ENCODE measurements around the gene FOXP1. TPM values are rescaled to one million over a fixed set of nuclear protein-coding genes. Genes with fewer than 3 reads are reported as not detected.

Gene FOXP1
- total RNA-seq, 1 experiment from 2014 or later: 5.4 TPM

DNA sequence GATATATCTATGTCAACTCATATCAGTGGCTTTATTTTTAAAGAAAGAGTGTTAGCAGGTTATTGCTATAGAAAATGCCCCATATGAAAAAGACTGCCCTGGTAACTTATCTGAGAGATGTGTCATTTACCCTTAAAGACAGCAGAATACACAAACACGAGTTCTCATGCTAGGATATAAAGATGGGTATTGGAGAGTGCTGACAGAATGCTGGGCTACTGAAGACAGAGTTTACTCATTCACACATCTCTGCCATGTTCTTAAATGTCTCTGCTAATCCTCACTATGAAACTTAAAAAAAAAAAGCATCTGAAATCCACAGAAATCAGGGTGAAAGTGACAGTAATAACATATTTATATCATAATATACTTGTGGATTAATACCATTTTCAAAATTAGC lies 126.7 kb downstream of the FOXP1 start:
- DNase-seq (ENCODE audit: extremely low read depth, low read depth): no peak

DNA sequence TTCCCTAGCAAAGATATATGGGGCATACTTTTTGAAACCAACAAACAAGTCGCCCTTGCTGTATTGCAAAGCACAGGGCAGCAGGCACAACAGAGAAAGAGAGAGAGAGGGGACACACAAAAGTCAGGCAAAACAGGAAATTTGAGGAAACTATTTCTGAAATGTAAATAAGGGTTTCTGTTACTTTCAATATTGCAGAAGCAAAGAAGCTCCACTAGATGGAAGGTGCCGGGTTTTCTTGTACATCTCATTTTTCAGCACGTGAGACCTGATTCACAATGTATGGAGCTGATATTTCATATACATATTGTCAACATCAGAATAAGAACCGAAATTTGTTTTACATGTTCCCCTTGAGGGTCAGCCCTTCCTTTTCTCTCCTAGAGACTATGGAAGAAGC lies 127.4 kb downstream of the FOXP1 start:
- no peak for DNase-seq (ENCODE audit: extremely low read depth, low read depth)

DNA sequence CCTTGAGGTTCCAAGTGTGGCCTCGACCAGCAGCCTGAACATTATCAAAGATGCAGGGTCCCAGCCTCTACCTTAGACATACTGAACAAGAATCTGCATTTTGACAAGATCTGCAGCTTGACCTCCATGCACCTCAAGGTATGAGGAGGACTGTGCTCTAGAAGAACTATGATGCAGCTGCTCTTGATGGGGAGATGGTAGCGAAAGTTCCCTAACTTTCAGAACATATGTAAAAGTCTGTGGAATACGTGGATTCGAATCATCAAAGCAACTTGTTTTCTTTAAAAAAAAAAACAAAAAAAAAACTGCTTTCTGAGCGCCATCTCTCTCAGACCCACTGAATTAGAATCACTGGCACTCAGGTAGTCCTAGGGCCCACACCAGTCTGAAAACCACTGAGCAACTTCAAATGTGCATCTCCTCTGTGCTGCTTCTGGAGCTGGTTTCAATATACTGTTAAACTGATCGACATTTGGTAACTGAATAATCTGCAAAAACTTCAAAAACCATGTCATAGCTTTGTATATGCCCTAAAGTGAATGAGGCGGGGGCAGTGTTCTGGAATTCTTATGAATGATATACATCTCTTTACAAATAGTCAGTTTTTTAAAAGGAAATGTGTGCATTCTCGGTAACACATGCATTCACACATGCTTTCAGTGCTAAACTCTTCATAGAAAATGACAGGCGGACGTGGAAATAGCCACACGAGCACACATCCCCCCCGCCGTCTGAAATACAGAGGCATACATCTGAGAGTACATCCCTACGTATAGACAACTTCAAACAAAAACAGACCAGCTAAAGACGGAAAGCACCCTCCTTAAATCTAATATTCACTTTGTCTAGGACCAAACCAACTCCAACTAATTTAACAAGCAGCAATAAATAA lies 128.8 kb downstream of the FOXP1 start:
- no peak for DNase-seq (ENCODE audit: extremely low read depth, low read depth)

DNA sequence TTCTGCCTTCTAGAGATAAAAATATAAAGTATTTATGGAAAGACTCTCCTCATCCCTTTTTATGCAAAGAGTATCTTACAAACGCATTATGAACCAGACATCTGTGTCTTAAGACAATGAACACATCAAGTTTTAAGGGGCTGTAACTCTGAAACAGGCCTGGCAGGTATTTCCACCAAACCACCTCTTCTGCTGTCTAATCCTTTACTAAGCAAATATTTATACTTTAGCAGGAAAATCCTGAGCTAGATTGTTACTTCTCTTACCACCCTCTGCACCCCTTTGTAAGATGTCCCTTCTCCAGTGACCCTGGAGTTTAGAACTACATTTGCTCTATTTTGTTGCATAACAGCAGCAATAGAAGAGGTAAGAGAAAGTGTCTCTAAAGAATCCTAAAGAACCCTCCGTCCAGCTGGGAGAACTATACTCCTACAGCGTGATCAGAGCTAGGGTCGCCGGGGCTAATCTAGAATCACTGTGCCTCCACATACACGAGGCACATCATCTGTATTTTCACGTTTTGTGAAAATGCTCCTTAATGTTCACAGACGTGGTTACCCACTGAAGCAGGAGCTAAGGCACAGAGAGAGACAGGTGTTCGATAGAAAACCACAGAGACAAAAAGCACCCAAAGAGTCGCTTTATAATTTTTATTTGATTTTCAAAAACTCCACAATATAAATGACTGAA lies 129.6 kb downstream of the FOXP1 start:
- DNase-seq (ENCODE audit: extremely low read depth, low read depth): no peak

DNA sequence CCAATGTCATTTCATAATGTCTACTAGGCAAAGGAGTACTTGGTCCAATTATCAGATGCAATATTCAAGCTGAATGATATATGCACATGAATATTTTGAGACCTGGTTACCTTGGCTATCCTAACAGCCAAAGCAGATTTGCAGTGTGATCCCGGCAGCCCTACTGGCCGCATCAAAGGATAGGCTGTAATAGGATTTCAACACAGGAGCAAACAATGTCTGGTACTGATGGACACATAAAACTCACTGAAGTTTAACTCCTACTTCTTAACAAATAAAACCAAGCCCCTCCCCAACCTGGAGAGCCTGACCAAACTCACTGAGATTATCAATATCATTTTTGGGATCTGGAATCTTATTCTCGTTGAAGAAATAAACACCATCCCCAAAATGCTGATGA lies 130.2 kb downstream of the FOXP1 start:
- no peak for DNase-seq (ENCODE audit: extremely low read depth, low read depth)

DNA sequence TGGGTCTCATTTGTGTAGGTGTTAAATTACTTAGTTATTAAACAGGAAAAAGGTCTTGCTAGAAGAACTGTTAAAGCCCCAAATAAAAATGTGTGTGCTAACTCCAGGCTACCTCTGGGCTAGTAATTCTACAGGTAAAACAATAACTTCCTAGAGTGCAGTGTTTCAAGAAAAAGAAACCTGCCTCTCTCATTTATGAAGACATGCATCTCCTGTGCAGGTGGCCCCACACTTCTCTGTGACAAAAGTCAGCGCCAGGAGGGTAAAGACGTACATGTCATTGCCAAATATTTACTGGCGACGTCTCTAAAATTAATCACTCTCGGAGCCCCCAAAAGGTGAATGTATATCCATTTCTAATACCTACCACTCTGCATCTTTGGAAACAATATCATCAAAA lies 131.7 kb downstream of the FOXP1 start:
- no peak for DNase-seq (ENCODE audit: extremely low read depth, low read depth)

DNA sequence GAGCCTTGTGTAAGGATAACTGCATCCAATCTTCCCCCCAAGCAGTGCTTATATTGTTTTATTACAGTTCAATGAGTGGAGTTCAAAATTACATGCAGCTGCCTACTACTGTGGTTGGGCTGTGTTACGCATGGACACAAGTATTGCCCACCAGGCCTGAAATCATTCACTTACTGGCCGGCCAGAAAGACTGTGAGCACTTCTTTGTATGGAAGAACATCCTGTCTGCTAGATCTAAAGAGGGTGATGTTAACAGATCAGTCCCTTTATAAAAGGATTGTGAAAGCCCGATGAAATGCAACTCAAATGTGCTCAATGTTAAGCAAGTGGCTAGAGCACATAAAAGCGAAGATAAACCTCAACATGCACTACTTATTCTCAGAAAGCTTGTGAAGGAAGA lies 132.5 kb downstream of the FOXP1 start:
- no peak for DNase-seq (ENCODE audit: extremely low read depth, low read depth)

DNA sequence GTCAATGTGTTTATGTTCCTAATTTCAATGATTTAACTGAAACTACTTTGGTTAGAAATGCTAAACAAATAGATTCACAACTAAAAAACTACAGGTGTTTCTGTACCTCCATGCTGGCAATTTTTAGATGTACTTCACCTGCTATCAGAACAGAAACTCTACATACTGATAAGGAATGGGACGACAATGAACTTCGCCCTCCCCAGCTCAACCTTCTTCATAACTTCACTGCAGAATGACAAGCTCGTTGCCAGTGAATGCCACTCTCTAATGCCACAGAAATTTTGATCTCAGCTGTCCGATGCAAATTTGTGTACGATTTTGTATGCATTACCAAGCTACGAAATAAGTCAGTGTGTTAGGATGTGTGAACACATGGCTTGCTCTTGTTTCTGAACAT lies 133.4 kb downstream of the FOXP1 start:
- DNase-seq (ENCODE audit: extremely low read depth, low read depth): no peak

DNA sequence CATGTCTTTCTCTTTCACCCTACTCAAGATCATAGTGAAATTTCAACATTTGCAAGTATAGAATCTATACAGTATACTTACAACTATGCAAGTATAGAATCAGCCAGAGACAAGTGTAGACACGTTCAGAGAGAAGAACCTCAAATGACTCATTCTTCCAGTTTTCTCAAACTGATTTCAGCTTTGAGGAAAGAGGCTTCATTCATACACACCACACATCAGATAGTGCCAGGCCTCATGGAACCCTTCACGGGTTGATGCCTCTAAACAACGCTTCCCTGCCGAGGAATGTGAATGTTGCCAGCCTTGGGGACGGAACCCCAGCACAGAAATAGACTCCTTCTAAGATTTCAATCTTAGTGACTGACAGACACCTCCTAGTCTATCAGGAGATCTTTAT lies 135.7 kb downstream of the FOXP1 start:
- no peak for DNase-seq (ENCODE audit: extremely low read depth, low read depth)

DNA sequence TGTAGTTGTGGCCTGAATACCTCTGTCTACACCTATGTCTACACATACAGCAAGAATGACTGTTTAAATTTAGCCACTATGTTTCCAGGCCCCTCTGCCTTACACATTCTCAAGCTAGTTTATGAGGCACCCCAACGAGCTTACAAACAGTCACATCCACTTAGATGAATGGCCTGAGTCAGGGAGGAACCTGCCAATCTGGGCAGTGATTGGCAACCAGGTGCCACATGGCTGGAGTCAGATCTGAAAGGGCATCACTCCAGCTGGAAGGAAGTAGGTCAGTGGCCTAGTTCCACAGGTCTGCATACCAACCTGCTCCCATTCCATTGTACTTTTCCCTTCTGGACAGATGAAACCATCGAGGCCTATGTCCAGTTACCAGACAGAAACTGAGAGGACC lies 136.3 kb downstream of the FOXP1 start:
- DNase-seq (ENCODE audit: extremely low read depth, low read depth): no peak

DNA sequence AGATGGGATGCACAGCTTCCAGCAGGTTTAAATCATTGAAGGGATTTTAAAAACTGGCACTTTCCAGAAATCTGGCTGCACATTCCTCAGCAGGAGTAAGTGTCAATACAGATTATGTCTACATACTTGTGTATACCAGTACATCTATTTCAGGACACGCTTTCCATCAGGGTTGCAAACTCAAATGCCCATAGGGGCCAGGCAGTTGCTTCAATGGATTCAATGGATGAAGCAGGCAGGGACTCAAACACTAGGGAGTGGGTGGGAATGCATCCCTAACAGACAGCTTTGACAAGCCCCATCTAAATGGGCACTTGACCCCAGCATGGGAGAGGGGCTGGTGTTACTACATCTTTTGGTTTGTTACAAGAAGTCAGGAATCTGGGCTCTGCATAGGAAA lies 136.8 kb downstream of the FOXP1 start:
- no peak for DNase-seq (ENCODE audit: extremely low read depth, low read depth)

DNA sequence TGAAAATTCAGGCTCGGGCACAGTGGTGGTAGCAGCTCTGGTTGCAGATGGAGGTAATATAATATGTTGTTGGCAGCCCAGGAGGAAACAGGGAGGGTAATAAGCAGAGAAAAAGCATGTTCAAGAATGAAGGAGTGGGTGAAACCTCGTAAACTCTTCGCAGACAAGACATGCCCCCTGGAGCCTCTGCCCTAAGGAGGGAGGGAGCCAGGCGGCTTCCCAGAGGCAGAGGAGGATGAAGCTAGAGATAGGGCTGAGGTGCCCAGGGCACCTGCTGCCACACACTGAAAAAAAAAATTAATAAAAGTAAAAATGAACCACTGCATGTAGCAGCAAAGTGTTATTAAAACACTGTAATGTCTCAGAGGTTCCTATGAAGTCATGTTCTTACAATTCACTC lies 137.3 kb downstream of the FOXP1 start:
- no peak for DNase-seq (ENCODE audit: extremely low read depth, low read depth)

DNA sequence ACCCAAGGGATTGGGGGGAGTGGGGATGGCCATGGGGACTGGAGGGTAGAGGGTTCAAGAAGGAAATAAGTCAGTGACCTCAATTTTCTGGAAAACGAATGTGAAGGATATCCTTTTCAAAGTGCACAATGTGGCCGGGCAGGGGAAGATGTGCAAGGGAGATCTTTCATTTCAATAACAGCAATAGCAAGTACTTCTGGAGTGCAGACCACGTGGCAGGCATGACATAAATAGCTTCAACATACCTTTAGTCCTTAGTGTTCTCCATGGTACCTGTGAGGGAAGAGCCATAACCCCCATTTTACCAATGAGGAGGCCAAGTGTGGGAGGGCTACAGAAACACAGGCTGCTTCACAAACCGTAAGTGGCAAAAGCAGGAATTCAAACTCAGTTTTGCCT lies 138.7 kb downstream of the FOXP1 start:
- no peak for DNase-seq (ENCODE audit: extremely low read depth, low read depth)

DNA sequence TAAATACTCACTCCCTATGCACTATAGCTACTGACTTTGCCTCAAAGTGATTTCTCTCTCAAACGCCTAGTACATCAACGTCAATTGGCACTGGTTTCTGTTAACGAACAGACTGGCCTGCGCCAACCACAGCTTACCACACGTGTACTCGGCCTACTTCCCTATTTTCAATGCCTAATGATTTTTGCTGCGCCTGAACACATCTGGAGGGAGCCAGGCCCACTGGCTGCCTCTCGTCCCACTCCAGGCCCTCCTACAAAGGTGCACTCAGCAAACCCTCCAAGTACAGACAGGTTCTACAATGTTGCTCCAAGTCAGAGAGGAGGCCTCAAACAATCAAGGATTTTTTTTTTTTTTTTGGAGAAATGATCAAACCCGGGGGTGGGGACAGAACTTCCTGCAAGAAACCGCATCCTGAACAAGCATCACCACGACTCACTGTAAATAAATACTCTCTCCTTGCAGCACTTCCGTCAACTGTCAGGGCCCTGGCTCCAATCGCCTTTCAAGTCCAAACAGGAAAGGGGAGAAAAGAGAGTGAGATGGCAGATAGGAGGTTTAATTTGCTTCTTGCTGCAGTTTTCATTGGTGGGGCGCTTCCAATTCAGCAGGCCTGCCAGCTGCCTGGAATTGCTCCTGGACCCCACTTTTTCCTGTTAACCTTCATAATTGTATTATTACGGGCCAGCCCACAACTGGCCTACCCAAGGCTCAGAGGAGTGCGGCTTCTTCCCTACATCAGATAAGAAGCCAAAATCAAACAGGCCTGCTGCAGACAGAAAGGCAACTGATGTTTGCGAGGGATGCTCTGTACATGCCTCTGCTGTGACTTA lies 139.3 kb downstream of the FOXP1 start:
- DNase-seq (ENCODE audit: extremely low read depth, low read depth): no peak

DNA sequence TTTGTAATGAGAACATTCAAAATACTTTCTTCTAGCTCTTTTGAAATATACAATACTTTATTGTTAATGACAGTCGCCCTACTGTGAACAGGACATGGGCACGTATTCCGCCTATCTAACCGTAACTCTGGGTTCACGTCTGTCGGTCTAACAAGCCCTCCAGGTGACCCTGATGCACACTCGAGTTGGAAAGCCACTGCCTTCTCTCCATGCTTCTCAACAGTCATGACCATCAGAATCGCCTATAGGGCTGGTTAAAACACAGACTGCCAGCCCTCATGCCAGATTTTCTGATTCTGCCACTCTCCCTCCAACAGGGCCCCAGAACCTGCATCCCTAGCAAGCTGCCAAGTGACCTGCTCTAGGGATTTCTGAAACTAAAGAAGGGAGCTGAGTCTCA lies 140.2 kb downstream of the FOXP1 start:
- DNase-seq (ENCODE audit: extremely low read depth, low read depth): no peak

DNA sequence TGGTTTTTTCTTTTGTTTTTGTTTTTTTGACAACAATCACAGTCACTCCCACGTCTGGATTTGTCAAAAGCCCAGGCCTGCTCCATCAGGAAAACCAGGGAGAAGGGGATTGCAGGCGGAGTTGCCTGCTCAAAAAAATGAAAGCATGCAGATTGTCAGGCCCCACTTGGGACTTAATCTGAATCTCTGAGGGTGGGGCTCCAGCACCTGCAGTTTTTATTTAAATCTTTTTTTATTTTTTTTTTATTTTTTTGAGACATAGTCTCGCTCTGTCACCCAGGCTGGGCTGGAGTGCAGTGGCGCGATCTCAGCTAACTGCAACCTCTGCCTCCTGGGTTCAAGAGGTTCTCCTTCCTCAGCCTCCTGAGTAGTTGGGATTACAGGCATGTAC lies 140.9 kb downstream of the FOXP1 start:
- no peak for DNase-seq (ENCODE audit: extremely low read depth, low read depth)

DNA sequence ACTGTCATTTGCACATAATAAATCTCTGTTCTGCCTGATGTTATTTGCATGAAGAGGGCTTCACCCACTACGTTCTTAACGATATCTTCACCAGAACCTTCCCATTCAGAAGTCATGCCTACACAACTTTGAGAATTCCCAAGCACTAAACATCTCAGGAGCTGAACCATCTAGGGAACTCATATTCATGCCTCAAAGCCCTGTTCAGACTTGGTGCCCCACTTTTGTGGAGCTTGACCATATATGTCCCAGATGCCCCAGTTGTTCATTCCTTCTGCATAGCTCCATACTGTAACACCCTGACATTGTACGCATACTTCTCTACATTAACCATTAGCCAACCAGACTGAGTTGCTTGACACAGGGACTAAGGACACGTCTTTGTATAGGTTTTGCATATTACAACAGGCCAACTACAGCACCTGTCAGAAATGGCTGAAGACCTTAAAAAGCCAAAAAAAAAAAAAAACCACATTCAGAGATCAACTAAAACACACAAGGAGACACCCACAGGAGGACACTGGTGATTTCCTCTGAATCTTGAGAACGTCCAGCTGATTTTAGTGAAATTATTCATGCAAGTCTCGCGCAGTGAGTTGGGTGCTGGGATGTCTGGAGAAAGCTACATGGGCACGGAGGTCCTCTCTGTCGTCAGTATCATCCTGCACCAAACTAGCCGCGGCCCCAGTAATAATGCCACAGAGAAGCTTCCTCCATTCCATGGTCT lies 141.4 kb downstream of the FOXP1 start:
- no peak for DNase-seq (ENCODE audit: extremely low read depth, low read depth)

DNA sequence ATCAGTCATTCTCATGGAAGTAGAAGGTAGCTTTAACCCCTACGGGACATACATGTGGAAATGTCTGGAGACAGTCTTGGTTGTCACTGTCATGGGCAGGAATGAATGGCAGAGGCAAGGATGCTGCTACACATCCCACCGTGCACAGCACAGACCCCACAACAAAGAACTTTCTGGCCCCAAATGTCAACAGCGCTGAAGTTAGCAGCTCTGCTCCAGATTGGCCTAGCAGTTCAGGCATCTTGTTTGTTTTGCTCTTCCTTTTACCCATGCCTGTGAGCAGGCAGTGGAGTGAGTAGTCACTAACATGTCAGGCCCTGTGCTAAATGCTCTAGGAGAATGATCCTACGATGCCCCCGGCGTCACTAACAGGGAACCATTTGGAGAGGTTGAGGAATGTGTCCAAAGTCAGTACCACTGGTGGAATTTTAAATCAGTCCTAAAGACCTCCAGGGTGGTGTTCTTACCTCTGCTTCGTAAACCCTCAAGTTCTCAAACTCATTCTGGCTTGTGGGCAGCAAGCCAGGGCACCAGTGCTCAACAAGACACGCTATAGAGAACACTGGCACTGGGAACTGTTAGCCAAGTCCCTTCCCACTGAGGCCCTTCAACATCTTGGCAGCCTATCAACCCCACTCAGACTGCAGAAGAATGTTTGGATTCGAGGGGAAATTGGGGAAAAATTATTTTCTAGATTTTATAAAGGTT lies 142.2 kb downstream of the FOXP1 start:
- no peak for DNase-seq (ENCODE audit: extremely low read depth, low read depth)

DNA sequence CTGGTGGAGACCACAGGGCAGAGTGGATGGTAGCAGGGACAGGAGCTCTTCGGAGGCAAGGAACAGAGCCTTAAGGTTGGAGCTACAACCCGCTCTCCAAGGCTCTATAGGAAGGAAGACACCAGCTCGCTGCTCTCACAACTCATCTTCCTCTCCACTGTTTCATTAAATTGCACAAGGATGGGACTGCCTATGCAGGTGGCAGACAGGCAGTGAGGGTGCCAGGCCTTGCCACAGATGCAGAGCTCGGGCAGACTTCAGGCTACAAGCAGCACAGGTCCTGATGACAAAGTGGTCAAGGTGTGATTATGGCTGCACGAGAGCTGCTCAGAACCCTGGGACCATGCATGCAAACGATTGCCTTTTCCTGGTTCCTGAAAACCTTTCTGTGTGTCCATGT lies 144.6 kb downstream of the FOXP1 start:
- no peak for DNase-seq (ENCODE audit: extremely low read depth, low read depth)

DNA sequence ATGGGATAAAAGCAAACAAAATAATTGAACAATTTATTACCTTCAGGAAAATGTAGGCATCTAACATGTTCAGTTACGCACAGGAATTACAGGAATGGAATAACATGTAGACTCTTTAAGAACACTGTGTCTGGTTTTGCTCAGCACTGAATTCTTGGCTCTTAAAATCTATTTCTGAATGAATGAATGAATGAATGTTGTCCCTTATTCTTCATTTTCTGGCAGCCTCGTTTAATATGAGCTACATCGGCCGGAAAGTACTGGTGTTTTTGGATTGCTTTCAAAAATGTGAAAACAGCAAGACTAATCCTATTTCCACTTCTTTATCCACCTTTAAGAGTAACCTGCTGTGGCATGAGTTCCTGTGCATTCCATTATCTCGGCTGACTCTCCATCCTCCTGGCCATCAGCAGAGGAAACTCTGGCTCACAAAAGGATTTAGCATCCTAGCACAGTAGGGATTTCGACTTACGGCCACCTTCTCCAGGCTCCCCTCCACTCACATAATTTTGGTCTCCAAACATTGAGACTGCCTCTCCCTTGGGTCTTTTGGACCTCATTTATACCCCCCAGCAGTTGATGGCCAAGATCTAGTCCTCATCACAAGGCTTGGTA lies 145.3 kb downstream of the FOXP1 start:
- DNase-seq (ENCODE audit: extremely low read depth, low read depth): no peak

Data from NCI-H460 (cell line).